ENCODE results near the gene GUSB.

GRCh38 chr7:65925040-65925439 lies 57.0 kb downstream of the GUSB start:
- TF ChIP-seq TOX (CRISPR knock-in tag; IDR thresholded peaks at IDR 0.05; ENCODE audit: borderline replicate concordance) (no peak), ZFP3 (CRISPR knock-in tag; IDR thresholded peaks at IDR 0.05) (no peak), TCF4 (CRISPR knock-in tag; IDR thresholded peaks at IDR 0.05; ENCODE audit: borderline replicate concordance) (no peak)

Data from SK-N-SH treated with all-trans-retinoic acid at 6 μM for 48 hours (cell line).